ENCODE measurements around the gene GPR35. TPM values are rescaled to one million over a fixed set of nuclear protein-coding genes. Genes with fewer than 3 reads are reported as not detected.
"Not testable (repeated sequence)": the region's sequence is repeated elsewhere in the genome, so short reads cannot be mapped to it uniquely, and the experiment has no call there.

GPR35 gene
- total and polyA plus RNA-seq, 7 experiments from 2014 or later, result 0.20 to 19.0 (median 8.4) TPM

- H3K4me3 Mint-ChIP-seq; POLR2A ChIA-PET; H3K4me3 ChIP-seq (ENCODE audit: low read length); H3K9me3 ChIP-seq (ENCODE audit: control insufficient read depth in 2 of 3, low read length in 3 of 3); H3K27ac ChIP-seq (ENCODE audit: low read depth, low read length); CTCF ChIA-PET; H3K36me3 ChIP-seq (ENCODE audit: control insufficient read depth in 2 of 3, insufficient read depth in 3 of 3, low read length in 3 of 3); H3K27me3 ChIP-seq (ENCODE audit: control insufficient read depth in 2 of 2, insufficient read depth in 2 of 2, low read length in 2 of 2); intact Hi-C loops (cut with micrococcal nuclease); H3K27me3 Mint-ChIP-seq; ATAC-seq: not testable (repeated sequence)
- H3K9me3 Mint-ChIP-seq, result peaks cover 0 to 13% (median 5%) of the 10 kb centered on the region in 11 donors
- peaks cover 6 to 41% (median 20%) of the 10 kb centered on the region in 7 donors for H3K4me1 Mint-ChIP-seq
- DNase-seq, result peak in 1 of 9 donors; percentile 7
- peaks cover 13 to 22% of the 10 kb centered on the region in 2 donors for H3K4me1 ChIP-seq (ENCODE audit: control insufficient read depth in 2 of 2, insufficient read depth in 2 of 2, low read length in 2 of 2)
- peaks cover 0 to 30% (median 15%) of the 10 kb centered on the region in 5 donors for H3K36me3 Mint-ChIP-seq
- peak overlapping the region in 2 of 9 donors; percentile 38 to 75 for H3K27ac Mint-ChIP-seq
These were observed 8.2 kb upstream of the GPR35 start for GRCh38 chr2:240616860-240617666.

GRCh38 chr2:240618776-240619175 is 6.5 kb upstream of the GPR35 start:
- ChIA-PET CTCF (no interaction called here), POLR2A (interaction anchor here (1.5 kb wide), 1 partner anchor 53 kb away, joined by 4 read pairs; no protein-coding TSS in a partner anchor)
- no peak overlapping the region for H3K4me3 ChIP-seq (ENCODE audit: low read length)
- H3K27me3 ChIP-seq (ENCODE audit: control insufficient read depth in 2 of 2, insufficient read depth in 2 of 2, low read length in 2 of 2), result no peaks in the 10 kb centered on the region
- H3K4me3 Mint-ChIP-seq, result peak overlapping the region in 2 of 10 donors; percentile 1 to 30
- peaks cover 0 to 31% (median 15%) of the 10 kb centered on the region in 5 donors for H3K36me3 Mint-ChIP-seq
- no peak overlapping the region for H3K27ac ChIP-seq (ENCODE audit: low read depth, low read length)
- H3K9me3 ChIP-seq (ENCODE audit: control insufficient read depth in 2 of 3, low read length in 3 of 3), result no peaks in the 10 kb centered on the region
- peak overlapping the region in 5 of 9 donors; percentile 20 to 40 (median 28) for H3K27ac Mint-ChIP-seq
- no peak for ATAC-seq
- H3K4me1 Mint-ChIP-seq, result peaks cover 8 to 49% (median 33%) of the 10 kb centered on the region in 7 donors
- intact Hi-C loops (cut with micrococcal nuclease), result no loop called here
- peaks cover 0 to 13% (median 5%) of the 10 kb centered on the region in 11 donors for H3K9me3 Mint-ChIP-seq
- peaks cover 29 to 30% of the 10 kb centered on the region in 2 donors for H3K4me1 ChIP-seq (ENCODE audit: control insufficient read depth in 2 of 2, insufficient read depth in 2 of 2, low read length in 2 of 2)
- H3K27me3 Mint-ChIP-seq, result no peaks in the 10 kb centered on the region
- peak in 1 of 9 donors; percentile 5 for DNase-seq
- no peaks in the 10 kb centered on the region for H3K36me3 ChIP-seq (ENCODE audit: control insufficient read depth in 2 of 3, insufficient read depth in 3 of 3, low read length in 3 of 3)

- ChIA-PET POLR2A (no interaction called here), CTCF (no interaction called here)
- Mint-ChIP-seq H3K4me3 (peak overlapping the region in 3 of 10 donors; percentile 21 to 48 (median 30)), H3K27ac (peak overlapping the region in 7 of 9 donors; percentile 32 to 82 (median 66)), H3K9me3 (peaks cover 0 to 13% (median 5%) of the 10 kb centered on the region in 11 donors), H3K27me3 (no peaks in the 10 kb centered on the region), H3K4me1 (peaks cover 11 to 56% (median 40%) of the 10 kb centered on the region in 7 donors), H3K36me3 (peaks cover 0 to 31% (median 15%) of the 10 kb centered on the region in 5 donors)
- peaks cover 38 to 39% of the 10 kb centered on the region in 2 donors for H3K4me1 ChIP-seq (ENCODE audit: control insufficient read depth in 2 of 2, insufficient read depth in 2 of 2, low read length in 2 of 2)
- no peaks in the 10 kb centered on the region for H3K36me3 ChIP-seq (ENCODE audit: control insufficient read depth in 2 of 3, insufficient read depth in 3 of 3, low read length in 3 of 3)
- no peak overlapping the region for H3K27ac ChIP-seq (ENCODE audit: low read depth, low read length)
- DNase-seq, result peak in 1 of 9 donors; percentile 3
- intact Hi-C loops (cut with micrococcal nuclease), result loop anchor here in 1 of 2 donors (2.0 kb wide), 1 partner anchor 37 kb away; no protein-coding TSS in a partner anchor
- ATAC-seq, result no peak
- H3K27me3 ChIP-seq (ENCODE audit: control insufficient read depth in 2 of 2, insufficient read depth in 2 of 2, low read length in 2 of 2), result no peaks in the 10 kb centered on the region
- H3K4me3 ChIP-seq (ENCODE audit: low read length), result no peak overlapping the region
- H3K9me3 ChIP-seq (ENCODE audit: control insufficient read depth in 2 of 3, low read length in 3 of 3), result no peaks in the 10 kb centered on the region
These were observed 5.7 kb upstream of the GPR35 start for GRCh38 chr2:240619506-240620148.

- no peaks in the 10 kb centered on the region for H3K36me3 ChIP-seq (ENCODE audit: control insufficient read depth in 2 of 3, insufficient read depth in 3 of 3, low read length in 3 of 3)
- peak overlapping the region in 4 of 9 donors; percentile 77 to 97 (median 92) for H3K27ac Mint-ChIP-seq
- DNase-seq (peak in 1 of 9 donors; percentile 7), ATAC-seq (no peak)
- H3K4me3 ChIP-seq (ENCODE audit: low read length), result no peak overlapping the region
- no peaks in the 10 kb centered on the region for H3K27me3 Mint-ChIP-seq
- H3K9me3 ChIP-seq (ENCODE audit: control insufficient read depth in 2 of 3, low read length in 3 of 3), result no peaks in the 10 kb centered on the region
- no peaks in the 10 kb centered on the region for H3K27me3 ChIP-seq (ENCODE audit: control insufficient read depth in 2 of 2, insufficient read depth in 2 of 2, low read length in 2 of 2)
- H3K4me1 Mint-ChIP-seq, result peaks cover 15 to 61% (median 46%) of the 10 kb centered on the region in 7 donors
- H3K36me3 Mint-ChIP-seq, result peaks cover 0 to 31% (median 15%) of the 10 kb centered on the region in 5 donors
- H3K9me3 Mint-ChIP-seq, result peaks cover 0 to 13% (median 5%) of the 10 kb centered on the region in 11 donors
- no peak overlapping the region for H3K27ac ChIP-seq (ENCODE audit: low read depth, low read length)
- peaks cover 43 to 44% of the 10 kb centered on the region in 2 donors for H3K4me1 ChIP-seq (ENCODE audit: control insufficient read depth in 2 of 2, insufficient read depth in 2 of 2, low read length in 2 of 2)
- intact Hi-C loops (cut with micrococcal nuclease), result loop anchor here in 1 of 2 donors (2.0 kb wide), 1 partner anchor 37 kb away; no protein-coding TSS in a partner anchor
- H3K4me3 Mint-ChIP-seq, result peak overlapping the region in 1 of 10 donors; percentile 48
- POLR2A ChIA-PET, result interaction anchor here (1.0 to 3.5 kb wide), 3 partner anchors 33 to 54 kb away, joined by 3 to 30 read pairs (median 27); partner anchors contain the start of gene CAPN10
- CTCF ChIA-PET, result no interaction called here
These were observed 5.0 kb upstream of the GPR35 start for GRCh38 chr2:240620149-240620731.

- H3K27ac ChIP-seq (ENCODE audit: low read depth, low read length), result peak overlapping the region; percentile 18
- peaks cover 0 to 26% (median 15%) of the 10 kb centered on the region in 5 donors for H3K36me3 Mint-ChIP-seq
- peak in 1 of 9 donors; percentile 10 for DNase-seq
- H3K4me3 Mint-ChIP-seq, result peak overlapping the region in 3 of 10 donors; percentile 75 to 85 (median 83)
- H3K27ac Mint-ChIP-seq, result peak overlapping the region in 7 of 9 donors; percentile 38 to 99 (median 95)
- no peaks in the 10 kb centered on the region for H3K27me3 ChIP-seq (ENCODE audit: control insufficient read depth in 2 of 2, insufficient read depth in 2 of 2, low read length in 2 of 2)
- CTCF ChIA-PET, result interaction anchor here (1.3 kb wide), 1 partner anchor 34 kb away, joined by 3 read pairs; the partner anchor contains the start of gene CAPN10
- peaks cover 19 to 60% (median 51%) of the 10 kb centered on the region in 7 donors for H3K4me1 Mint-ChIP-seq
- intact Hi-C loops (cut with micrococcal nuclease), result loop anchor here in 1 of 2 donors (1.0 to 2.0 kb wide), 4 partner anchors 8 to 60 kb away; partner anchors contain the start of gene CAPN10
- H3K9me3 ChIP-seq (ENCODE audit: control insufficient read depth in 2 of 3, low read length in 3 of 3), result no peaks in the 10 kb centered on the region
- POLR2A ChIA-PET, result interaction anchor here (1.0 to 3.5 kb wide), 3 partner anchors 34 to 55 kb away, joined by 3 to 30 read pairs (median 27); partner anchors contain the start of gene CAPN10
- no peaks in the 10 kb centered on the region for H3K36me3 ChIP-seq (ENCODE audit: control insufficient read depth in 2 of 3, insufficient read depth in 3 of 3, low read length in 3 of 3)
- peaks cover 48 to 50% of the 10 kb centered on the region in 2 donors for H3K4me1 ChIP-seq (ENCODE audit: control insufficient read depth in 2 of 2, insufficient read depth in 2 of 2, low read length in 2 of 2)
- H3K27me3 Mint-ChIP-seq, result no peaks in the 10 kb centered on the region
- peaks cover 0 to 13% (median 4%) of the 10 kb centered on the region in 11 donors for H3K9me3 Mint-ChIP-seq
- no peak for ATAC-seq
- H3K4me3 ChIP-seq (ENCODE audit: low read length), result peak overlapping the region; percentile 27
These were observed 4.4 kb upstream of the GPR35 start for GRCh38 chr2:240620859-240621258.

GRCh38 chr2:240622060-240622411 is 3.2 kb upstream of the GPR35 start:
- intact Hi-C loops (cut with micrococcal nuclease), result loop anchor here in 1 of 2 donors (2.0 kb wide), 1 partner anchor 119 kb away; no protein-coding TSS in a partner anchor
- H3K4me1 ChIP-seq (ENCODE audit: control insufficient read depth in 2 of 2, insufficient read depth in 2 of 2, low read length in 2 of 2), result peaks cover 55 to 62% of the 10 kb centered on the region in 2 donors
- Mint-ChIP-seq H3K4me1 (peaks cover 18 to 66% (median 58%) of the 10 kb centered on the region in 7 donors), H3K27me3 (no peaks in the 10 kb centered on the region), H3K27ac (peak overlapping the region; percentile 81 to 99 (median 95)), H3K4me3 (peak overlapping the region; percentile 59 to 85 (median 66)), H3K36me3 (peaks cover 0 to 20% (median 14%) of the 10 kb centered on the region in 5 donors), H3K9me3 (peaks cover 0 to 13% (median 3%) of the 10 kb centered on the region in 11 donors)
- DNase-seq (peak in 1 of 9 donors; percentile 9), ATAC-seq (no peak)
- H3K9me3 ChIP-seq (ENCODE audit: control insufficient read depth in 2 of 3, low read length in 3 of 3), result no peaks in the 10 kb centered on the region
- H3K36me3 ChIP-seq (ENCODE audit: control insufficient read depth in 2 of 3, insufficient read depth in 3 of 3, low read length in 3 of 3), result no peaks in the 10 kb centered on the region
- H3K27me3 ChIP-seq (ENCODE audit: control insufficient read depth in 2 of 2, insufficient read depth in 2 of 2, low read length in 2 of 2), result no peaks in the 10 kb centered on the region
- peak overlapping the region; percentile 69 for H3K27ac ChIP-seq (ENCODE audit: low read depth, low read length)
- H3K4me3 ChIP-seq (ENCODE audit: low read length), result no peak overlapping the region
- ChIA-PET POLR2A (interaction anchor here (0.6 to 3.5 kb wide), 9 partner anchors 14 to 83 kb away, joined by 3 to 30 read pairs (median 5); partner anchors contain the start of genes CAPN10 and DUSP28), CTCF (interaction anchor here (0.7 to 1.3 kb wide), 4 partner anchors 33 to 126 kb away, joined by 3 to 6 read pairs (median 3); partner anchors contain the start of gene CAPN10)

Measured in naive thymus-derived CD4-positive, alpha-beta T cell (primary cell).